GM19193 (cell line): Measurements from ENCODE around the gene CHMP4A.

Source experiments
- POLR2A ChIP-seq: IDR thresholded peaks from 4 replicates; pipeline ENCODE4 v1.6.1; 2011; ENCODE audit not compliant: insufficient read depth, insufficient read length; ENCODE audit errors: extremely low read depth

The CHMP4A gene

GRCh38 chr14:24253936-24254335 is 40.6 kb upstream of the CHMP4A start:
- no peak for TF ChIP-seq POLR2A

- no peak for TF ChIP-seq POLR2A
Observed at GRCh38 chr14:24252289-24253124, 39.2 kb upstream of the CHMP4A start.

- no peak for TF ChIP-seq POLR2A
Observed at GRCh38 chr14:24251880-24252288, 38.6 kb upstream of the CHMP4A start.

DNA sequence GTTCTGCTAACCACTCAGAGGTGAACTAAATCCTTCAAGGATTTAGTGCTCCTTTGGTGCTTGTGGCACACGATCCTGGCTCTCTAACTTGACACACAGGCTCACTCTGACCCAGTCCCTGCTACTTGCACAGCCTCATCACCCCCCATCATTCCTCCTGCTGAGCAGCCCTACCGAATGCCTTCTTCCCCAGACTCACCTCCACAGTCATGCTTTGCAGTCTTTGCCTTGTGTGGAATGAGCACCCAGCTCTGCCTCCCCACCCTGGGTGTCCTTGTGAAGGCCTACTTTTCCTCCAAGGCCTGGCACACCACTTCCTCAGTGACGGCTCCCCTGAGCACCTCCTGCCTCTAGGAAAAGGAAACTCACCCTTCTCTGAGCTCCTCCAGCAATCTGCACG is 37.1 kb upstream of the CHMP4A start:
- no peak for TF ChIP-seq POLR2A

- TF ChIP-seq POLR2A = no peak
Observed at GRCh38 chr14:24249230-24250021, 36.1 kb upstream of the CHMP4A start.

- TF ChIP-seq POLR2A = no peak
Observed at GRCh38 chr14:24247422-24247821, 34.1 kb upstream of the CHMP4A start.

- no peak for TF ChIP-seq POLR2A
Observed at GRCh38 chr14:24246765-24247212, 33.5 kb upstream of the CHMP4A start.

GRCh38 chr14:24243336-24243836 is 30.1 kb upstream of the CHMP4A start:
- no peak for TF ChIP-seq POLR2A

GRCh38 chr14:24241829-24242443 is 28.6 kb upstream of the CHMP4A start:
- TF ChIP-seq POLR2A = no peak

GRCh38 chr14:24240110-24240918 is 27.0 kb upstream of the CHMP4A start:
- no peak for TF ChIP-seq POLR2A

- no peak for TF ChIP-seq POLR2A
Observed at GRCh38 chr14:24238527-24239037, 25.3 kb upstream of the CHMP4A start.

DNA sequence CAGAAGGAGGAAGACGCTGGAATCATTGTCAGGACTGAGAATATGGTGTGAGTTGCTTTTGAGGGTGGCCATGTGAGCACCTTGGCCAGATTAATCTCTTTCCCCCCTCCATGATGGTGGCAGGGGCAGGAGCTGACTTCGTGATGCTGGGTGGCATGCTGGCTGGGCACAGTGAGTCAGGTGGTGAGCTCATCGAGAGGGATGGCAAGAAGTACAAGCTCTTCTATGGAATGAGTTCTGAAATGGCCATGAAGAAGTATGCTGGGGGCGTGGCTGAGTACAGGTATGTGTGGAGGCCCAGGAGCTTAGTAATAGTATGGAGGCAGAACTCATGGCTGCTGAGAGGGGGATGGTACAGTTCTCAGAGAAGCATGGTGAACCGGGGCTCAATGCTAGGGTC is 24.8 kb upstream of the CHMP4A start:
- no peak for TF ChIP-seq POLR2A

GRCh38 chr14:24237463-24237955 is 24.2 kb upstream of the CHMP4A start:
- no peak for TF ChIP-seq POLR2A
